Neural crest cell (in vitro differentiated cells): ENCODE measurements around the gene PQBP1. TPM values are rescaled to one million over a fixed set of nuclear protein-coding genes. Genes with fewer than 3 reads are reported as not detected.
A peak's percentile ranks its signal among the peaks of the same experiment; 100 is the strongest.

Experiments
- DNase-seq: peaks from one replicate; pipeline ENCODE4 v3.0.0; 2021; ENCODE audit warnings: low read depth, mixed read lengths, low spot score
- H3K27ac Mint-ChIP-seq: one replicate; pipeline ENCODE4 v1.8.0; 2021; ENCODE audit warnings: mild to moderate bottlenecking, mixed read lengths; ENCODE audit not compliant: unreplicated experiment
- H3K27me3 Mint-ChIP-seq: 2 replicates; pipeline ENCODE4 v1.8.0; 2021; ENCODE audit warnings: low read depth, mild to moderate bottlenecking, mixed read lengths
- H3K36me3 Mint-ChIP-seq: 2 replicates; pipeline ENCODE4 v1.8.0; 2021; ENCODE audit warnings: low read depth, mild to moderate bottlenecking, mixed read lengths
- H3K4me1 Mint-ChIP-seq: 2 replicates; pipeline ENCODE4 v1.8.0; 2021; ENCODE audit warnings: mixed read lengths
- H3K4me3 Mint-ChIP-seq: one replicate; pipeline ENCODE4 v1.8.0; 2021; ENCODE audit warnings: mild to moderate bottlenecking, mixed read lengths
- H3K9me3 Mint-ChIP-seq: 2 replicates; pipeline ENCODE4 v1.8.0; 2021; ENCODE audit warnings: mixed read lengths
- CTCF ChIP-seq: fragments of 200-600 bp; sonication (generic); conservative IDR thresholded peaks from 2 replicates; pipeline ENCODE4 v1.5.0; 2021; ENCODE audit warnings: antibody characterized with exemption, mild to moderate bottlenecking
- total RNA-seq: library from RNA; stranded (reverse); gene quantifications from 2 replicates; pipeline ENCODE4 v1.2.1, GENCODE V29; 2021

Gene PQBP1
- total RNA-seq, 1 donor from 2014 or later, result 98.4 TPM

GRCh38 chrX:48890934-48891401 is 6.8 kb upstream of the PQBP1 start:
- no peak for DNase-seq
- Mint-ChIP-seq H3K36me3 (peaks cover 5% of the 10 kb centered on the region), H3K27me3 (peaks cover 2% of the 10 kb centered on the region), H3K27ac (no peak overlapping the region), H3K9me3 (no peaks in the 10 kb centered on the region), H3K4me3 (peak overlapping the region; percentile 79), H3K4me1 (peaks cover 18% of the 10 kb centered on the region)
- TF ChIP-seq CTCF, result no peak

- peak; percentile 61 for DNase-seq
- peaks cover 21% of the 10 kb centered on the region for H3K4me1 Mint-ChIP-seq
- H3K27ac Mint-ChIP-seq, result no peak overlapping the region
- H3K4me3 Mint-ChIP-seq, result peak overlapping the region; percentile 85
- no peaks in the 10 kb centered on the region for H3K9me3 Mint-ChIP-seq
- H3K27me3 Mint-ChIP-seq, result peaks cover 2% of the 10 kb centered on the region
- peaks cover 5% of the 10 kb centered on the region for H3K36me3 Mint-ChIP-seq
- TF ChIP-seq CTCF, result peak; percentile 62
Observed at GRCh38 chrX:48891402-48892288, 6.1 kb upstream of the PQBP1 start.

DNA sequence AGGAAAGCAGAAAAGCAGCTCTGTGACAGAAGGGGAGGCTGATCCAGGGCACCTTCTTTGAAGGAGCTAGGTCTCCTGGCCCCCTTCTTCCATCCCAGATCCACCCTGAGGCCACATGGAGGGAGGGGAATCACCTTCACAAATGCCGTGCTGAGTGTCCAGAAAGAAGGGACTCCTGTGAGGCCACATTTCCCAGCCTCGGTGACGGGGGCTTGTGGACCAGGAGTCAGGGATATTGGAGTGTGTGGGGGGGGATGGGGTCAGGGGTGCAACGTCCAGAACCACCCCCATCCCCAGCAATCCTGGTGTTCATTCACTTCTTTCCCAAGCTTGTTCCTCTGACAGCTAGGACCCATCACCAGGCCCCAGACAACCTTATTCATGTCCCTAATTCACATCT is 4.8 kb upstream of the PQBP1 start:
- Mint-ChIP-seq H3K9me3 (no peaks in the 10 kb centered on the region), H3K27me3 (peaks cover 2% of the 10 kb centered on the region), H3K4me3 (no peak overlapping the region), H3K36me3 (peaks cover 3% of the 10 kb centered on the region), H3K4me1 (peaks cover 30% of the 10 kb centered on the region), H3K27ac (no peak overlapping the region)
- no peak for DNase-seq
- no peak for TF ChIP-seq CTCF

- no peak for DNase-seq
- no peaks in the 10 kb centered on the region for H3K9me3 Mint-ChIP-seq
- no peak for TF ChIP-seq CTCF
- peaks cover 2% of the 10 kb centered on the region for H3K27me3 Mint-ChIP-seq
- H3K27ac Mint-ChIP-seq, result peak overlapping the region; percentile 12
- H3K36me3 Mint-ChIP-seq, result peaks cover 3% of the 10 kb centered on the region
- H3K4me1 Mint-ChIP-seq, result peaks cover 36% of the 10 kb centered on the region
- peak overlapping the region; percentile 57 for H3K4me3 Mint-ChIP-seq
Observed at GRCh38 chrX:48893556-48894348, 4.0 kb upstream of the PQBP1 start.

DNA sequence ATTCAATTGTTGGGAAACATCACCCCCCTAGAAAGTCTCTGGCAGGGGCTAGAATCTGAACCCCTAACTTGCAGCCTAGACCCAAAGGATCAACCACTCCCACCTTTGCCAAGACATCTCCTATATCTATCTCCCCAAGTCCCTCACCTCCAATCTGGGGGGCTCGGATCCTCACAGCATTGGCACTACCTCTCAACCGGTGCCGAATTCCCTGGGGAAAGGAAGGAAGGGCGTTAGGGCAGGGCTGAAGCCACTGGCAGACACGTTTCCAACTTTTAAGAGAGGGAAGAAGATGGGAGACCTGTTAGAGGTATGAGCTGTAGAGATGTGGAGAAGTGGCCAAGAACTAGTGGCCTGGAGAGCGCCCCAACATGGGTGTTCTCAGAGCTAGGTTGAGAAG is 2.8 kb upstream of the PQBP1 start:
- H3K4me3 Mint-ChIP-seq, result peak overlapping the region; percentile 81
- peaks cover 36% of the 10 kb centered on the region for H3K4me1 Mint-ChIP-seq
- no peaks in the 10 kb centered on the region for H3K9me3 Mint-ChIP-seq
- no peak for TF ChIP-seq CTCF
- H3K36me3 Mint-ChIP-seq, result peaks cover 3% of the 10 kb centered on the region
- H3K27ac Mint-ChIP-seq, result no peak overlapping the region
- DNase-seq, result no peak
- H3K27me3 Mint-ChIP-seq, result peaks cover 2% of the 10 kb centered on the region
